H1 (cell line): ENCODE measurements around the gene KIAA1671. TPM values are rescaled to one million over a fixed set of nuclear protein-coding genes. Genes with fewer than 3 reads are reported as not detected.

Experiments
- CTCF ChIA-PET: fragments of 300-600 bp; sonication (Branson Sonifier 250); formaldehyde crosslinking; loops from one replicate; lab custom pipeline; 2021; ENCODE audit not compliant: partially characterized antibody; lab: Charles Lee
- POLR2A ChIA-PET: fragments of 300-600 bp; sonication (Branson Sonifier 250); formaldehyde crosslinking; loops from one replicate; lab custom pipeline; 2021; ENCODE audit warnings: inconsistent platforms; ENCODE audit not compliant: partially characterized antibody; lab: Charles Lee
- DNase-seq, 2 experiments: peaks; one replicate each; pipeline versions ENCODE4 v3.0.0 to v3.0.0-alpha.2; 2010 to 2022; ENCODE audit warnings: low spot score in 2 of 2, low read depth in 1 of 2, mixed read lengths in 1 of 2
- FAIRE-seq: peaks from 2 replicates; lab custom pipeline; 2011; peaks lifted over from hg19 to GRCh38; lab: Jason Lieb, UNC
- H2AFZ ChIP-seq: 2 replicates; pipeline ENCODE4 v1.8.1; 2012; ENCODE audit warnings: low read length, inconsistent platforms
- H2AK5ac ChIP-seq: 2 replicates; pipeline ENCODE4 v1.6.1; 2013; ENCODE audit warnings: low read depth, low read length
- H2BK120ac ChIP-seq: replicated peaks from 2 replicates; pipeline ENCODE3; 2013; ENCODE audit warnings: low read depth, low read length, inconsistent platforms
- H2BK12ac ChIP-seq: 2 replicates; pipeline ENCODE4 v1.6.1; 2013; ENCODE audit warnings: low read depth, low read length
- H2BK15ac ChIP-seq: 2 replicates; pipeline ENCODE4 v1.6.1; 2013; ENCODE audit warnings: low read length
- H2BK20ac ChIP-seq: 2 replicates; pipeline ENCODE4 v1.6.1; 2013; ENCODE audit warnings: low read length
- H2BK5ac ChIP-seq: 2 replicates; pipeline ENCODE4 v1.6.1; 2013; ENCODE audit warnings: low read depth, low read length
- H3K14ac ChIP-seq: 2 replicates; pipeline ENCODE4 v1.6.1; 2013; ENCODE audit warnings: inconsistent platforms; ENCODE audit not compliant: insufficient read length
- H3K18ac ChIP-seq: 2 replicates; pipeline ENCODE4 v1.6.1; 2013; ENCODE audit warnings: low read length; ENCODE audit errors: extremely low read depth
- H3K23ac ChIP-seq: 2 replicates; pipeline ENCODE4 v1.6.1; 2013; ENCODE audit warnings: inconsistent platforms; ENCODE audit not compliant: insufficient read length
- H3K23me2 ChIP-seq: 2 replicates; pipeline ENCODE4 v1.6.1; 2013; ENCODE audit warnings: low read depth, low read length
- H3K27ac ChIP-seq: 2 replicates; pipeline ENCODE4 v1.6.1; 2011; ENCODE audit warnings: low read depth, low read length, inconsistent platforms
- H3K27me3 ChIP-seq, 4 experiments: replicated peaks in 1 of 4; 1 replicate in 1 of 4; 2 replicates in 3 of 4; pipeline versions ENCODE4 v1.6.1 to v1.8.1; 2011 to 2013; ENCODE audit warnings: low read length in 3 of 4, mild to moderate bottlenecking in 3 of 4, inconsistent platforms in 2 of 4, mixed read lengths in 2 of 4, moderate library complexity in 1 of 4; ENCODE audit not compliant: control insufficient read depth in 3 of 4, insufficient read depth in 3 of 4; ENCODE audit errors: extremely low read depth in 1 of 4
- H3K36me3 ChIP-seq, 4 experiments: 2 replicates each; pipeline versions ENCODE4 v1.6.1 to v1.8.1; 2011 to 2013; ENCODE audit warnings: mild to moderate bottlenecking in 4 of 4, low read length in 3 of 4, moderate library complexity in 2 of 4, control low read depth in 1 of 4, inconsistent platforms in 1 of 4; ENCODE audit not compliant: insufficient read depth in 4 of 4, control insufficient read depth in 2 of 4
- H3K4ac ChIP-seq: replicated peaks from 2 replicates; pipeline ENCODE3; 2013; ENCODE audit warnings: low read length, low read depth, mixed read lengths, inconsistent platforms; ENCODE audit not compliant: insufficient read length
- H3K4me1 ChIP-seq, 4 experiments: replicated peaks in 1 of 4; 1 replicate in 1 of 4; 2 replicates in 3 of 4; pipeline versions ENCODE4 v1.6.1 to v1.8.1; 2011 to 2013; ENCODE audit warnings: low read length in 3 of 4, inconsistent platforms in 2 of 4, mixed read lengths in 1 of 4; ENCODE audit not compliant: insufficient read depth in 4 of 4, control insufficient read depth in 3 of 4
- H3K4me2 ChIP-seq, 2 experiments: 2 replicates each; pipeline versions ENCODE4 v1.6.1 to v1.8.1; 2011 to 2013; ENCODE audit warnings: low read depth in 2 of 2, low read length in 2 of 2, control low read depth in 1 of 2, inconsistent platforms in 1 of 2, mild to moderate bottlenecking in 1 of 2; ENCODE audit not compliant: insufficient read depth in 1 of 2
- H3K4me3 ChIP-seq, 4 experiments: fragments of 200-600, 300-600 bp in 1 of 4; sonication (generic), shearing (Covaris generic), sonication (Bioruptor Twin) in 1 of 4; 2 replicates each; pipeline versions ENCODE4 v1.5.1 to v1.8.1; 2011 to 2016; ENCODE audit warnings: low read length in 4 of 4, low read depth in 3 of 4, control low read depth in 2 of 4, inconsistent platforms in 2 of 4, mild to moderate bottlenecking in 2 of 4, mixed read lengths in 1 of 4, moderate library complexity in 1 of 4; ENCODE audit not compliant: insufficient read depth in 2 of 4; ENCODE audit errors: extremely low read depth in 1 of 4
- H3K56ac ChIP-seq: replicated peaks from 2 replicates; pipeline ENCODE3; 2013; ENCODE audit warnings: low read depth, mild to moderate bottlenecking, mixed read lengths, low read length, inconsistent platforms; ENCODE audit not compliant: insufficient read length
- H3K79me1 ChIP-seq: 2 replicates; pipeline ENCODE4 v1.6.1; 2013; ENCODE audit warnings: low read depth, low read length, control low read depth
- H3K79me2 ChIP-seq, 2 experiments: 2 replicates each; pipeline versions ENCODE4 v1.6.1 to v1.8.1; 2012 to 2013; ENCODE audit warnings: low read length in 2 of 2, mild to moderate bottlenecking in 2 of 2, inconsistent platforms in 1 of 2; ENCODE audit not compliant: insufficient read depth in 2 of 2, control insufficient read depth in 1 of 2
- H3K9ac ChIP-seq, 4 experiments: replicated peaks in 1 of 4; 1 replicate in 1 of 4; 2 replicates in 3 of 4; pipeline versions ENCODE4 v1.6.1 to v1.8.1; 2011 to 2013; ENCODE audit warnings: low read depth in 3 of 4, low read length in 3 of 4, control low read depth in 2 of 4, mild to moderate bottlenecking in 2 of 4, moderate library complexity in 2 of 4, inconsistent platforms in 1 of 4; ENCODE audit errors: extremely low read depth in 1 of 4
- H3K9me3 ChIP-seq, 2 experiments: 2 replicates each; pipeline versions ENCODE4 v1.6.1 to v1.8.1; 2012 to 2013; ENCODE audit warnings: mild to moderate bottlenecking in 2 of 2, moderate library complexity in 2 of 2, control low read depth in 1 of 2, inconsistent platforms in 1 of 2, low read depth in 1 of 2, low read length in 1 of 2, mixed read lengths in 1 of 2; ENCODE audit not compliant: insufficient read depth in 2 of 2
- H4K20me1 ChIP-seq, 2 experiments: replicated peaks in 1 of 2; 2 replicates each; pipeline versions ENCODE3 to v1.8.1; 2011 to 2013; ENCODE audit warnings: inconsistent platforms in 2 of 2, low read length in 2 of 2, mild to moderate bottlenecking in 1 of 2; ENCODE audit not compliant: insufficient read depth in 2 of 2, control insufficient read depth in 1 of 2
- H4K5ac ChIP-seq: 2 replicates; pipeline ENCODE4 v1.6.1; 2013; ENCODE audit warnings: low read length, low read depth, mixed read lengths, inconsistent platforms; ENCODE audit not compliant: insufficient read length
- H4K8ac ChIP-seq: 2 replicates; pipeline ENCODE4 v1.8.0; 2013; ENCODE audit warnings: mild to moderate bottlenecking, moderate library complexity, low read length, inconsistent platforms; ENCODE audit not compliant: insufficient read depth; ENCODE audit errors: extremely low read depth
- H4K91ac ChIP-seq: replicated peaks from 2 replicates; pipeline ENCODE3; 2013; ENCODE audit warnings: low read length, mixed read lengths, inconsistent platforms; ENCODE audit not compliant: insufficient read length
- BCL11A ChIP-seq, 2 experiments: IDR thresholded peaks; one replicate each; pipeline ENCODE4 v1.6.1; 2011; ENCODE audit warnings: low read depth in 2 of 2, low read length in 2 of 2, mild to moderate bottlenecking in 2 of 2
- CREB1 ChIP-seq: IDR thresholded peaks from 2 replicates; pipeline ENCODE4 v1.6.1; 2012; ENCODE audit warnings: inconsistent platforms
- CTBP2 ChIP-seq: IDR thresholded peaks from 2 replicates; pipeline ENCODE4 v1.7.0; 2011; ENCODE audit warnings: borderline replicate concordance, mild to moderate bottlenecking, moderate library complexity, mixed read lengths, low read length; ENCODE audit not compliant: insufficient read depth, insufficient read length
- GABPA ChIP-seq: IDR thresholded peaks from 2 replicates; pipeline ENCODE4 v1.6.1; 2011; ENCODE audit warnings: mild to moderate bottlenecking, low read length, moderate library complexity, borderline replicate concordance; ENCODE audit not compliant: insufficient read depth
- POLR2AphosphoS5 ChIP-seq: IDR thresholded peaks from 2 replicates; pipeline ENCODE4 v1.6.1; 2011; ENCODE audit warnings: low read depth, low read length
- SAP30 ChIP-seq: fragments of 300-600 bp; sonication (generic); IDR thresholded peaks from 2 replicates; pipeline ENCODE4 v1.7.1; 2012; ENCODE audit warnings: low read length, moderate library complexity, mild to moderate bottlenecking, inconsistent platforms; ENCODE audit not compliant: insufficient read depth, insufficient replicate concordance
- SP2 ChIP-seq: IDR thresholded peaks from 2 replicates; pipeline ENCODE4 v1.6.1; 2012; ENCODE audit warnings: mild to moderate bottlenecking, low read length, inconsistent platforms
- WGBS, 2 experiments: shearing (Covaris generic) in 1 of 2; methylation state at CpG; one replicate each; pipeline versions ENCODE4 v1.1.6 to v1.1.7; 2013 to 2015; ENCODE audit warnings: low lambda C conversion rate in 2 of 2, mixed read lengths in 2 of 2, inconsistent platforms in 1 of 2, low coverage in 1 of 2, missing lambda C conversion rate in 1 of 2; ENCODE audit not compliant: insufficient replicate concordance in 2 of 2, insufficient coverage in 1 of 2, insufficient read length in 1 of 2; ENCODE audit errors: extremely low coverage in 1 of 2, missing lambda C conversion rate in 1 of 2; 5-methylcytosine and 5-hydroxymethylcytosine counted together
- polyA plus RNA-seq, 7 experiments: library from polyadenylated mRNA; depleted of rRNA in 3 of 7; stranded (reverse) in 5 of 7; unstranded in 2 of 7; fragments of >200 nt in 5 of 7; fragments of 200-250 nt in 2 of 7; gene quantifications; 1 replicate in 5 of 7; 2 replicates in 1 of 7; 4 replicates in 1 of 7; pipeline versions ENCODE4 v1.2.1 to v1.2.3, GENCODE V29; 2011 to 2013; ENCODE audit warnings: missing spikeins in 2 of 7, mixed read lengths in 2 of 7
- total RNA-seq: library from RNA; stranded (reverse); fragmentation: NEBNext Ultra II Directional; extraction: Animal tissue kit (Norgen Biotek cat#: 25700); gene quantifications from 2 replicates; pipeline ENCODE4 v1.2.1, GENCODE V29; 2021
- TF ChIP-seq, protein P1 (sequence below), 3 experiments: IDR thresholded peaks; 1 replicate in 2 of 3; 2 replicates in 1 of 3; pipeline versions ENCODE4 v1.5.1 to v1.6.1; 2011; ENCODE audit warnings: low read length in 3 of 3, mild to moderate bottlenecking in 3 of 3, inconsistent platforms in 2 of 3, low read depth in 1 of 3, moderate library complexity in 1 of 3; ENCODE audit not compliant: insufficient read depth in 1 of 3; ENCODE audit errors: control extremely low read depth in 1 of 3

Gene KIAA1671
- total and polyA plus RNA-seq, 2 of the 8 experiments (the other 6 are each of a cell fraction or from before 2014, with no cell fraction given): 6.4 to 23.9 TPM

DNA sequence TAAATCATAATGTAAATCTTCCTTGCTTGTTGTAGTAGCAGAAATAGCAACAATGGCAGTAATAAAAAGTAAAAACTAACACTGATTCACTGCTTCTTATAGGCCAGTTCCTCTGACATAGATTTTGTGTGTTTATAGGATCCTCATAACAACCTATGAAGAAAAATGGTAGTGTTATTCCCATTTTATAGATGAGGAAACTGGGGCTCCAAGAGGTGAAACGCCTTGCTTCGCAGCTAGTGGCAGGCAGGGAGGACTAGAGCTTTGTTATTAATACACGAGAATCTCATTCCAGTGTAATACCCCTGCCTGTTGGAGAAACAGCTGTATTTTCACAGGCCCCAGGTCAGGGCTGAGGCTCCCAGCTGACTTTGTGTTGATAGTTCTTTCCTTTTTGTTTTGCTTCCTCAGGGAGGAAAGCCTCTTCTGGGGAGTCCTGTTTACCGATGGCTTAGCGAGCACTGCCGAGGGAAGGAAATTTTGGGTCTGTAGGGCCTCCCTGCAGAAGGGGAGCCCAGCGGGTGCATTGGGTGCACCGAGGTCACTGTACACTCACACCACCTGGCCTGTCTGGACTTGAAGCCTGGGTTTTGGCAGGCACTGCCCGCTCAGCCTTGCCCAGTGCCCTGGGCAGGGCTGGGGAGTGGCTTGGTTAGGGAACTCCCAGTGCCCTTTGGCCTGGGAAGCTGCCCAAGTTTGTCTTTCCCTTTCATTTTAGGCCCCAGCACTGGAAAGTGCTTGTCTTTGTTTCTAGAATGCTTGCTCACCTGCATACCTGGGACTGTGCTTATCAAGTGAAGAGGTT is 13.5 kb downstream of the KIAA1671 start:
- H4K5ac ChIP-seq: no peak overlapping the region
- peak overlapping the region; percentile 93; the same call in 1 of the 2 replicates for H2BK12ac ChIP-seq
- H3K4ac ChIP-seq: no peak overlapping the region
- peaks cover 8 to 14% (median 13%) of the 10 kb centered on the region in 4 experiments; a peak in 6 of 7 replicates for H3K4me1 ChIP-seq
- 0 out of 2 replicates have a peak overlapping the region, but pooled peaks have one; percentile 52 for H3K18ac ChIP-seq
- no peak overlapping the region for H2AFZ ChIP-seq
- H3K36me3 ChIP-seq: no peaks in the 10 kb centered on the region
- H4K20me1 ChIP-seq: peaks cover 0 to 2% of the 10 kb centered on the region in 2 experiments
- H3K9ac ChIP-seq: no peak overlapping the region
- peak overlapping the region; percentile 59; the same call in 1 of the 2 replicates for H2AK5ac ChIP-seq
- no peak overlapping the region for H3K27ac ChIP-seq
- no peak overlapping the region for H3K4me3 ChIP-seq
- peak overlapping the region; percentile 76; the same call in 1 of the 2 replicates for H2BK20ac ChIP-seq
- FAIRE-seq: no peak
- H3K4me2 ChIP-seq: no peak overlapping the region; a peak in 1 of 4 replicates
- no peaks in the 10 kb centered on the region for H3K9me3 ChIP-seq
- peak overlapping the region; percentile 86; the same call in 1 of the 2 replicates for H2BK5ac ChIP-seq
- H2BK120ac ChIP-seq: no peak overlapping the region
- peak overlapping the region; percentile 56 for H4K91ac ChIP-seq
- H3K79me2 ChIP-seq: peaks cover 0 to 23% of the 10 kb centered on the region in 2 experiments; a peak in 1 of 4 replicates
- no peaks in the 10 kb centered on the region for H3K27me3 ChIP-seq
- no peak overlapping the region for H3K14ac ChIP-seq
- H3K56ac ChIP-seq: no peak overlapping the region
- H4K8ac ChIP-seq: no peak overlapping the region
- H3K23ac ChIP-seq: no peak overlapping the region
- ChIA-PET CTCF (interaction anchor here (0.6 to 1.8 kb wide), 9 partner anchors 16 to 85 kb away, joined by 3 to 5 read pairs (median 4); no protein-coding TSS in a partner anchor), POLR2A (interaction anchor here (0.6 to 3.8 kb wide), 4 partner anchors 8 to 19 kb away, joined by 3 to 14 read pairs (median 4); no protein-coding TSS in a partner anchor)
- WGBS, 2 experiments: 89% methylated on average over 9 of the region's 9 CpGs; no CpG with 5 or more reads in 1 of the 2 experiments
- peaks cover 9% of the 10 kb centered on the region for H3K79me1 ChIP-seq
- H3K23me2 ChIP-seq: no peaks in the 10 kb centered on the region
- DNase-seq: no peak
- H2BK15ac ChIP-seq: peak overlapping the region; percentile 95; the same call in 1 of the 2 replicates
- TF ChIP-seq BCL11A (IDR thresholded peaks at IDR 0.05; ENCODE audit: low read depth in 2 of 2, low read length in 2 of 2) (no peak), SAP30 (no peak), POLR2AphosphoS5 (no peak), CREB1 (no peak), GABPA (no peak), CTBP2 (no peak), SP2 (no peak)
- TF ChIP-seq, protein P1, sequence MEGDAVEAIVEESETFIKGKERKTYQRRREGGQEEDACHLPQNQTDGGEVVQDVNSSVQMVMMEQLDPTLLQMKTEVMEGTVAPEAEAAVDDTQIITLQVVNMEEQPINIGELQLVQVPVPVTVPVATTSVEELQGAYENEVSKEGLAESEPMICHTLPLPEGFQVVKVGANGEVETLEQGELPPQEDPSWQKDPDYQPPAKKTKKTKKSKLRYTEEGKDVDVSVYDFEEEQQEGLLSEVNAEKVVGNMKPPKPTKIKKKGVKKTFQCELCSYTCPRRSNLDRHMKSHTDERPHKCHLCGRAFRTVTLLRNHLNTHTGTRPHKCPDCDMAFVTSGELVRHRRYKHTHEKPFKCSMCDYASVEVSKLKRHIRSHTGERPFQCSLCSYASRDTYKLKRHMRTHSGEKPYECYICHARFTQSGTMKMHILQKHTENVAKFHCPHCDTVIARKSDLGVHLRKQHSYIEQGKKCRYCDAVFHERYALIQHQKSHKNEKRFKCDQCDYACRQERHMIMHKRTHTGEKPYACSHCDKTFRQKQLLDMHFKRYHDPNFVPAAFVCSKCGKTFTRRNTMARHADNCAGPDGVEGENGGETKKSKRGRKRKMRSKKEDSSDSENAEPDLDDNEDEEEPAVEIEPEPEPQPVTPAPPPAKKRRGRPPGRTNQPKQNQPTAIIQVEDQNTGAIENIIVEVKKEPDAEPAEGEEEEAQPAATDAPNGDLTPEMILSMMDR (IDR thresholded peaks at IDR 0.05; ENCODE audit: control extremely low read depth in 1 of 3, insufficient read depth in 1 of 3, low read depth in 1 of 3, low read length in 3 of 3): no peak
